ENCODE data around the gene SLC25A15.

SLC25A15 gene

DNA sequence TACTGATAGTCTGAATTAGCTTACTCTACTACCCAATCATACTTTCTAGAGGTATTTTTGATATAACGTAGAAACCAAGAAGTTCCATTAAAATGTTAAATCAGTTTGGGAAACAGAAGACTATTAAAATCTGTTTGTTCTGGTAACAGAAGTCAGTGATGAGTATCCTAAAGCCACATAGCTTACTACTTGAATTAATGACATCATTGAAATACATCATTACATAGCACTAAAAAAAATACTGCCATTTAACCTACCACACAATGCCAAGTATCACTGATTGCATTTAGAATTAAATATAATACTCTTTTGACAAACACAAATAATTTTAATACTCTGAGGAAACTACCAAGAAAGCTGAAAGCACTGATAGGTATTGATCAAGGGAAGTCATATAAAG, 23.8 kb upstream of the SLC25A15 start:
- TF ChIP-seq, protein P1, sequence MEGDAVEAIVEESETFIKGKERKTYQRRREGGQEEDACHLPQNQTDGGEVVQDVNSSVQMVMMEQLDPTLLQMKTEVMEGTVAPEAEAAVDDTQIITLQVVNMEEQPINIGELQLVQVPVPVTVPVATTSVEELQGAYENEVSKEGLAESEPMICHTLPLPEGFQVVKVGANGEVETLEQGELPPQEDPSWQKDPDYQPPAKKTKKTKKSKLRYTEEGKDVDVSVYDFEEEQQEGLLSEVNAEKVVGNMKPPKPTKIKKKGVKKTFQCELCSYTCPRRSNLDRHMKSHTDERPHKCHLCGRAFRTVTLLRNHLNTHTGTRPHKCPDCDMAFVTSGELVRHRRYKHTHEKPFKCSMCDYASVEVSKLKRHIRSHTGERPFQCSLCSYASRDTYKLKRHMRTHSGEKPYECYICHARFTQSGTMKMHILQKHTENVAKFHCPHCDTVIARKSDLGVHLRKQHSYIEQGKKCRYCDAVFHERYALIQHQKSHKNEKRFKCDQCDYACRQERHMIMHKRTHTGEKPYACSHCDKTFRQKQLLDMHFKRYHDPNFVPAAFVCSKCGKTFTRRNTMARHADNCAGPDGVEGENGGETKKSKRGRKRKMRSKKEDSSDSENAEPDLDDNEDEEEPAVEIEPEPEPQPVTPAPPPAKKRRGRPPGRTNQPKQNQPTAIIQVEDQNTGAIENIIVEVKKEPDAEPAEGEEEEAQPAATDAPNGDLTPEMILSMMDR (IDR thresholded peaks at IDR 0.05) = no peak

DNA sequence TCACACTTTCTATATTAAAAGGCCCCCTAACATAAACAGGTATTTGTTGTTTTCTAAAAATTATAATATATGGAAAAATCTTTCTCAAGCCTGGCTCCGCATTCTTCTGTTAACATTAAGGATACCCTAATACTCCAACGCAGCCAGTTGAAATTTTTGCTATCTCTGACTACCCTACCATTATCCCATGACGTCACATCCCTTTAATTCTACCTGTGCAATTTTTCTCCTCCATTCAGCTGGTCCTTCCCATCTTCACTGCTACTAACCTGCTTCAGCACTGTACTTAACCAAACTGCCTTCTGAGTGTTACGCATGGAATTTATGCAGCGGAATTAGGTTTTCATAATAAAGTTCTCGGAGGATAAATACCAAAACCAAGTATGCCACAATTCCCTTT, 19.4 kb upstream of the SLC25A15 start:
- TF ChIP-seq, protein P1 (IDR thresholded peaks at IDR 0.05) = no peak

DNA sequence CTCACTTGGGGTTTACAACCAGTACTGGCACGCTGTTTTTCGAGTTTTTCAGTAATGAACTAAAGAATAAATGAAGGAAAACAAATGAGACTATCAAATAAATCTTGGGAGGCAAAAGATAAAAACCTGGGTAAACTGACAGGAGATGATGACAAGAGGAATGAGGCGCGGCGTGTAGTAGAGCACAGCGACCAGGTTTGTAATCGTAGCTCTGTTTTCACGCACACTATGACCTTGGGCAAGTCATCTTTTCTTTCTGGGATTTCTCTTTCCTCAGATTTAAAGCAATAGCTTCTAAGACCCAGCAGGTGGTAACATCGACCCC, 18.8 kb upstream of the SLC25A15 start:
- TF ChIP-seq, protein P1 (IDR thresholded peaks at IDR 0.05) = no peak

DNA sequence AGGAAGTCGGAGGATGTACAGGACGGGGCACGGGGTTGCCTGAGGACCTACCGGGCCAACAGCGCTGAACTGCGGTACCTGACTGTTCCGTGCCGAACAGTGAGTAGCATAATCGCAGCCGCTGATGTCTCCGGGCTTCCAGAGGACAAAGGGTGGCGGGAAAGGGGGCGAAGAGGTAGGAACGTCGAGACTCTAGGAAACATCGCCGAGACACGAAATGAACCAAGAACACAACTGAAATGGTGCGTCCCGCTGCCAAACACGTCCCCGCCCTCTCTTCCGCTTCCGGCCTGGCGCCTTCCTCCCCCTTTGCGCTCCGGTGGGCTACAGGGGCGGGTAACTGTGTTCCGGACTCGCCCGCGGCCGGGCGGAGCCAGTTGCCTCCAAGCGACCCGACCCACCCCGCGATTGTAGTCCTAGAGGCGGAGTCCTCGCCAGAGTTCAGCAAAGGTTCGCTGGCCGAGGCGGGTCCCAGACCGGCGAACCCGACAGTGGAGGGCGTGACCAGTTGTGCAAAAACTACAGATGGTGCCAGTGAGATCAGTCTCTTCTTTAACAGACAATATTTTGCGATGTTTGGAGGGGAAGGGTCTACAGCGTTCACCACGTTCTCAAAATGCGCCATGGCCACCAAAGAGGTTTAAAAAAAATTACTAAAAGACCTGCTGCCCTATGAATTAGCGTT, 18.3 kb upstream of the SLC25A15 start, which contains the start of gene MRPS31:
Gene MRPS31, minus strand, starts transcription at position 257 of the 685 bp plus-strand sequence. Its CDS starts 54 bp downstream, at position 203.
- TF ChIP-seq, protein P1 (IDR thresholded peaks at IDR 0.05) = no peak

DNA sequence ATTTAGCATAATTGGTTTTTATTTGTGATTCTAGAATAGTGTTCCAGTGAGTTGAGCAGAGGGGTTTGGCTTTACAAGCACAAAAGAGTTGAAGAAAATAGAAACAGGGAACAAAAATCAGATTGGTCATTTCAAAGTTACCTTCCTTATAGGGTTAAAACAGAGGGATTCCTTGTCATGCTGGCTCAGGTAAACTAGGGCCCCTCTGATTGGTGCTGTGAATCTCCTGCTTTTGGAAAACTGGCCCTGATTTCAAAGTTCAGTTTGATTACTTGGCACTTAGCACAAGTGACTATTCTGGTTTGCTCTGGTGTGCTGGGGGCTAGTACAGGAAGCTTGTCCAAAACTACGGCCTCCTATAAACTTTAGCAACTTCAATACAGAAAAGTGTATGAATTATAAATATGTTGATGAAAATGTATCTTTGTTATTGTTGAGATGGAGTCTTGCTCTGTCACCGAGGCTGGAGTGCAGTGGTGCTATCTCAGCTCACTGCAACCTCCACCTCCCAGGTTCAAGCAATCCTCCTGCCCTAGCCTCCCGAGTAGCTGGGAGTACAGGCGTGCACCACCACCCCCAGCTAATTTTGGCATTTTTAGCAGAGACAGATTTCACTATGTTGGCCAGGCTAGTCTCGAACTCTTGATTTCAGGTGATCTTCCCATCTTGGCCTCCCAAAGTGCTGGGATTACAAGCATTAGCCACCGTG, 16.5 kb upstream of the SLC25A15 start:
- TF ChIP-seq, protein P1 (IDR thresholded peaks at IDR 0.05) = no peak

DNA sequence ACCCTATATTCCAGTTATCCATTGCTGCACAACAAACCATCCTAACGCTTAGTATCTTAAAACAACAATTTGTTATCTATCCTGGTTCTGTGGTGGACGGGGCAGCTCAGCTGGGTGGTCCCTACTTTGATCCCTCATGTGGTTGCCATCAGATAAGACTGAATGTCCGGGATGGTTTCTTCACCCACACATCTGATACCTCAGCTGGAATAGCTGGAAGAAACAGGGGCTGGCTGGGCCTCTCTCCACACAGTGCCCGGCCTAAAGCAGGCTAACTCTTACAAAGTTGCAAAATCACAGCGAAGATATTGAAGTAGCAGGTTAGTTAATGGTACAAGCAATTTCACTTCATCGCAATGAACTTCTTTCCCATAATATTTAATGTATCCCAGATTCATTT, 14.7 kb upstream of the SLC25A15 start:
- TF ChIP-seq, protein P1 (IDR thresholded peaks at IDR 0.05) = no peak

DNA sequence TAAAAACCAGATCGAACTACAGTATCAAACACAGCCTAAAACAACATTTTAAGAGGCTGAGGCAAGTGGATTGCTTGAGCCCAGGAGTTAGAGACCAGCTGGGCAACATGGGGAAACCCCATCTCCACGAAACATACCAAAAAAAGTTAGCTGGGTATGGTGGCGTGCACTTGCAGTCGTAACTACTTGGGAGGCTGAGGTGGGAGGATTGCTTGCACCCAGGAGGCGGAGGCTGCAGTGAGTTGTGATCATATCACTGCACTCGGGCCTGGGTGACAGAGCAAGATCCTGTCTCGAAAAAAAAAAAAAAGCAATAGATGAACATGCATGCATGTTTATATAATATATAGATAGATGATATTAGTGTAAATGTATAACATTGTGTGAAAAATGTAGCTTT, 13.2 kb upstream of the SLC25A15 start:
- TF ChIP-seq, protein P1 (IDR thresholded peaks at IDR 0.05) = no peak

All from LNCAP (cell line).